Lower lobe of right lung (tissue), 2 donors: ENCODE data around the gene MDM1. TPM values are rescaled to one million over a fixed set of nuclear protein-coding genes. Genes with fewer than 3 reads are reported as not detected.

Source experiments
- ATAC-seq, 2 donors: fragments of 200-7000 bp; cut with Tn5 transposase; one replicate each; pipeline ENCODE4 v1.9.1; 2020 to 2022; ENCODE audit warnings: mild to moderate bottlenecking in 2 of 2, moderate library complexity in 2 of 2
- DNase-seq: peaks from one replicate; pipeline ENCODE4 v3.0.0-alpha.2; 2020
- H3K27ac ChIP-seq: fragments of 200-600 bp; one replicate; pipeline ENCODE4 v1.8.0; 2022
- H3K27me3 ChIP-seq: fragments of 200-600 bp; one replicate; pipeline ENCODE4 v1.8.0; 2022; ENCODE audit warnings: low read depth
- H3K36me3 ChIP-seq: fragments of 200-600 bp; one replicate; pipeline ENCODE4 v1.8.0; 2022; ENCODE audit warnings: mild to moderate bottlenecking
- H3K4me1 ChIP-seq: fragments of 200-600 bp; one replicate; pipeline ENCODE4 v1.8.0; 2022
- H3K4me3 ChIP-seq: fragments of 200-600 bp; one replicate; pipeline ENCODE4 v1.8.0; 2022; ENCODE audit warnings: mild to moderate bottlenecking
- H3K9me3 ChIP-seq: fragments of 200-600 bp; one replicate; pipeline ENCODE4 v1.8.0; 2022
- intact Hi-C: fragments of 100-400 bp; cut with DNase I; formaldehyde crosslinking; loops from one replicate; pipeline ENCODE4 v1.11.0; 2022
- total RNA-seq: library from RNA; stranded (reverse); fragmentation: NEBNext Ultra II Directional; extraction: Animal tissue kit (Norgen Biotek cat#: 25700); gene quantifications from one replicate; pipeline ENCODE4 v1.2.1, GENCODE V29; 2021
- TF ChIP-seq, protein P1 (sequence below): fragments of 200-600 bp; IDR thresholded peaks from one replicate; pipeline ENCODE4 v1.8.0; 2022; ENCODE audit warnings: antibody characterized with exemption, mild to moderate bottlenecking
- donor health status: DM: no; HTN: yes; CAD: no; lungs with severe emphysema.

The MDM1 gene
- total RNA-seq, 1 donor from 2014 or later: 13.8 TPM

DNA sequence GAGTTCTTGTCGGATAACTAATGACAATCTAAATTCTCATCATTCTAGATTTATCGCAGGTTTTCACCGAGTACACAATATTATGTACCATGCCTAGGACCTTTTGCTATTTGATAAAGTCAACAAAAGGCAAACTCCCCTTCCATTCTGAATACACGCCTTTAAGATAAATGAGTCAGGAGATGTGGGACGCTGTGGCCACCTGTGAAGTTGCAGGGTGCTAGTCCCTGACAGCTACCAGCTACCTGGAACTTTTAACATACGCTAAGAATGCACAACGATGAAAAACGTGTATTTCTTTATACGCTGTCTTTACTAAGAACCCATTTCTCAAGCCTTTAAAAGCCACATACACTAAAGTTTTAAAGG, 678 bp downstream of the MDM1 start:
- no peak for DNase-seq
- Histone ChIP-seq H3K36me3 (peaks cover 12% of the 10 kb centered on the region), H3K4me3 (peak overlapping the region; percentile 94), H3K27ac (peak overlapping the region; percentile 74), H3K4me1 (peaks cover 16% of the 10 kb centered on the region), H3K9me3 (no peaks in the 10 kb centered on the region), H3K27me3 (no peaks in the 10 kb centered on the region)
- no peak for ATAC-seq
- TF ChIP-seq, protein P1, sequence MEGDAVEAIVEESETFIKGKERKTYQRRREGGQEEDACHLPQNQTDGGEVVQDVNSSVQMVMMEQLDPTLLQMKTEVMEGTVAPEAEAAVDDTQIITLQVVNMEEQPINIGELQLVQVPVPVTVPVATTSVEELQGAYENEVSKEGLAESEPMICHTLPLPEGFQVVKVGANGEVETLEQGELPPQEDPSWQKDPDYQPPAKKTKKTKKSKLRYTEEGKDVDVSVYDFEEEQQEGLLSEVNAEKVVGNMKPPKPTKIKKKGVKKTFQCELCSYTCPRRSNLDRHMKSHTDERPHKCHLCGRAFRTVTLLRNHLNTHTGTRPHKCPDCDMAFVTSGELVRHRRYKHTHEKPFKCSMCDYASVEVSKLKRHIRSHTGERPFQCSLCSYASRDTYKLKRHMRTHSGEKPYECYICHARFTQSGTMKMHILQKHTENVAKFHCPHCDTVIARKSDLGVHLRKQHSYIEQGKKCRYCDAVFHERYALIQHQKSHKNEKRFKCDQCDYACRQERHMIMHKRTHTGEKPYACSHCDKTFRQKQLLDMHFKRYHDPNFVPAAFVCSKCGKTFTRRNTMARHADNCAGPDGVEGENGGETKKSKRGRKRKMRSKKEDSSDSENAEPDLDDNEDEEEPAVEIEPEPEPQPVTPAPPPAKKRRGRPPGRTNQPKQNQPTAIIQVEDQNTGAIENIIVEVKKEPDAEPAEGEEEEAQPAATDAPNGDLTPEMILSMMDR: no peak
- intact Hi-C loops: no loop called here

DNA sequence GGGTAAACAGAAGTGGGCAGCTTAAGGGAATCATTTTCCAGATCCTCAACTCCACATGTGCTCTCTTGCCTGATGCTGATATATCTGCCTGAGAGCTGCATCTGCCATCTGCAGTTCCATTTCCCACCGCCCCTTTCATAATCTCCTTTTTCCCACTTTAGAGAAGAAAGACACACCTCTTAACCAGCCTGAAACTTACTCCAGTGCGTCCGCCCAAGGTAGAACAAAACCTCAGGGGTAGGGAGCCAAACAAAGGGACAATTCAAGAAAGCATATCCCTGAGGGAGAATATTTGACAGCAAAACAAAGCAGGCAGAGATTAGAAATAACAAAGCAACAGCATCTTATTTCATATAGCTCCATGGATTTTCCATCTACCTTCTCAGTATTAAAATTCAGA, 4.3 kb downstream of the MDM1 start:
- DNase-seq (no peak), ATAC-seq (no peak)
- Histone ChIP-seq H3K27ac (no peak overlapping the region), H3K9me3 (no peaks in the 10 kb centered on the region), H3K4me3 (no peak overlapping the region), H3K27me3 (no peaks in the 10 kb centered on the region), H3K4me1 (peaks cover 14% of the 10 kb centered on the region), H3K36me3 (peaks cover 19% of the 10 kb centered on the region)
- intact Hi-C loops: no loop called here
- TF ChIP-seq, protein P1: no peak

DNA sequence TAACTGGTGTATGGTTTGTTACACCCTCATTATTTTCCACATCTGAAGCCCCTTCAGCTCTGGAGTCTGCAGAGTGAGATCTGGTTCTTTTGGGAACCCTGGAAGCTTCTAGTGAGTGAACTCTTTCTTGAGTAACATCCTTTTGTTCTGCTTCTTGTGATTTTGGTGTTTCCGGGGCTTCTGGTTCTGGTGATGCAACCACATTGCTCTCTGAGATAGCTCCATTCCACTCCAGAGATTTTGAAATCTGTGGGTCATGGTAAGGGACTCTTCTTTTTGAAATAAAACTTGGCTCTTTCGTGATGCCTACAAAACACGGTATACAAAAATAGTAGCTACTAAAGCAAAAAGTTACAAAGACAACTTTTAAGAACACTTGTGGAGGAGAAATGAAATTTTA, 5.4 kb downstream of the MDM1 start:
- Histone ChIP-seq H3K9me3 (no peaks in the 10 kb centered on the region), H3K27ac (no peak overlapping the region), H3K4me1 (peaks cover 12% of the 10 kb centered on the region), H3K4me3 (no peak overlapping the region), H3K27me3 (no peaks in the 10 kb centered on the region), H3K36me3 (peaks cover 28% of the 10 kb centered on the region)
- TF ChIP-seq, protein P1: no peak
- DNase-seq: no peak
- no peak for ATAC-seq
- intact Hi-C loops: no loop called here

DNA sequence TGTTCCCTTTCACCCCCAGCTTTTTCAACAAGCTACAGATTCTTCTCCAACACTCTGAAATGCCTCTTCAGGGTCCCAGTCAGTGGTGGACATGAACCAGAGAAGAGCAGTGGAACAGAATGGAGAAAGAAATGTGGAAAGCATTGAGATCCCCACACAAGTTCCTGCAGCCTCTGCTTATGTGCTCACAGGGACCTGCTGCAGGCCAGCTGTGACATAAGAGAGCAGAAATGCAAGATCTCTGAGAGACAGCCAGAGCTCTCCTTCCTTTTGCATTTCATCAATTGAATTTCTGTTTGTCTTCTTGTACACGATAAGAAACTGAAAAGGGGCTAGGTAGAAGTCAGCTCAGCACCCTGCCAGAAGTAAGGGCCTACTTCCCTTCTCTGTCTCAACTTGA, 6.2 kb downstream of the MDM1 start:
- H3K27me3 ChIP-seq: no peaks in the 10 kb centered on the region
- no peak overlapping the region for H3K27ac ChIP-seq
- intact Hi-C loops: no loop called here
- H3K9me3 ChIP-seq: no peaks in the 10 kb centered on the region
- no peak overlapping the region for H3K4me3 ChIP-seq
- TF ChIP-seq, protein P1: no peak
- DNase-seq (no peak), ATAC-seq (no peak)
- H3K4me1 ChIP-seq: peaks cover 4% of the 10 kb centered on the region
- peaks cover 28% of the 10 kb centered on the region for H3K36me3 ChIP-seq

DNA sequence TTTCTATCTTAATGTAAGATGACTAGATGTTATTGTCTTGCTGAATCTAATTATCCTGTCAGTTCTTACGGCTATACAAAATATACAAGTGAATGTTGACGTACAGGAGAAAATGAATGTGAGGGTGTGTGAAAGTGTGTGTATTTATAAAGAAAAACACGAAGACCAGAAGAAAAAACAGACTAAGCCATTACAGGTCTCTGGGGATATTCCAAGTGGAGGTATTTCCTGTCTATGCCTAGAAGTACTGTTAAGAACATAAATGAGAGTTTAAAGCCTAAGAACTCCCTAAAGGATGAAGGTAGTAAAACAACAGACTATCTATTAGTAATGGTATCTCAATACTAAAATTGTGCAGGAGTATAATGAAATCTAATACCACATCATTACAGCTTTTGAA, 7.6 kb downstream of the MDM1 start:
- ATAC-seq (no peak), DNase-seq (no peak)
- H3K27ac ChIP-seq: no peak overlapping the region
- no peaks in the 10 kb centered on the region for H3K4me1 ChIP-seq
- TF ChIP-seq, protein P1: no peak
- no peaks in the 10 kb centered on the region for H3K9me3 ChIP-seq
- H3K27me3 ChIP-seq: no peaks in the 10 kb centered on the region
- no peak overlapping the region for H3K4me3 ChIP-seq
- intact Hi-C loops: no loop called here
- H3K36me3 ChIP-seq: peaks cover 28% of the 10 kb centered on the region

DNA sequence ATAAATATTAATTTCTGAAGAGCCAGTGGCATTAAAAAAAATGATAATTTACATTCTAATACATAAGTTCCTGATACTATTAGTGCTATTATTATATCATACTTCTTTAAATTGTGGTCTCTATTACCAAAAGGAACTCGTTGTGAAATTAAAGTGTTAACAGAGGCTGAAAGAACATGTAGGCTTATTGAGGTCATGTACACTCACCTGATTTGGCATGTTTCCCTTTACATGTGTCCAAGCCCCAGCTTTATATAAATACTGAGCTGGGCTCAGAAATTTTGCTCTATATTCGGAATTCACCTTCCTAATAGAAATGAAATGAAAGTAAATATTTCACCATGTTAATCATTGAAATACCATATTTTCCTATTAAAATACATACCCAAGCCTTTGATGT, 11.0 kb downstream of the MDM1 start:
- H3K27ac ChIP-seq: no peak overlapping the region
- ATAC-seq (no peak), DNase-seq (no peak)
- H3K9me3 ChIP-seq: no peaks in the 10 kb centered on the region
- no peak overlapping the region for H3K4me3 ChIP-seq
- TF ChIP-seq, protein P1: no peak
- intact Hi-C loops: no loop called here
- H3K4me1 ChIP-seq: no peaks in the 10 kb centered on the region
- peaks cover 12% of the 10 kb centered on the region for H3K36me3 ChIP-seq
- H3K27me3 ChIP-seq: no peaks in the 10 kb centered on the region
